Limb (tissue), 2 donors: ENCODE measurements around the gene ANKRD13D.

Source experiments
- DNase-seq, 2 donors: peaks; one replicate each; pipeline ENCODE4 v3.0.0-alpha.2; 2016; ENCODE audit errors: extremely low spot score in 2 of 2

Gene ANKRD13D

GRCh38 chr11:67273260-67273990, 15.7 kb upstream of the ANKRD13D start:
- DNase-seq = no peak

DNA sequence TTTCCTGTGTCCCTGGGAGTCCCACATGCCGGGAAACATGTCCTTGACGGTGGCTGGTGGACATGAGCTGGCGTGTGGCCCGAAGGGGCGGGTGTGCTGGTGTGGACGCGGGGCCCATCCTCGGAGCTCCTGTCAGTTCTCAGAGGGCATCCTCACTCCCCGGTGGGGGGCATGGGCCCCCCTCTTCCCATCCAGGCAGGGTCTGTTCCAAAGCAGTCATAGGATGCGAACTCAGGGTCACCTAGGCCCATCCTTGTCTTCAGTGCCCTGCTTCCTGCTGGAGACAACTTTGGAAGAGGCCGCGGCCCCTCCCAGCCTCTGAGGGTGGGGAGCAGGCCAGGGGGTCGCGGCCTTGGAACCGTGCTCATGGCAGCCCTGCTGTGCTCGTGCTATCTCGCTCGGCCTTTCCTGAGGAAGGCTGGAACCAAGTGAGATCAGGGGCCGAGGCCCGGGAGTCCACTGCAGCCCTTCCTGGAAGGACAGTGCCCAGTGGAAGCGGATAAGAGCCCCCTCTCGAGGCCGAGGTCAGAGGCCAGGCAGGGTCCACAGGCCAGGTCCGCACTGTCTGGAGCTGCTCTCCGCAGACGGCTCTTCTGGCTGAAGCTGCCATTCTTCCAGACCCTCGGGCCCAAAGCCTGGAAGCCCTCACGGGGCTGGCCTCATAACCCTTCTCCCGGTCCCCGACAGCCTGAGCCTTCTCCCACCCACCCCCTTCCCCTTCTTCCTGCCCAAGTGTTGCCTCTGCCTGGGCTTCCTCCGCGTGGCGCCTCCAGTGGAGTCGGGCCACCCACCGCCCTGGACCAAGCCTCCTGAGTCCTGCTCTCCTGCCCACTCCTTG, 14.1 kb upstream of the ANKRD13D start:
- no peak for DNase-seq

DNA sequence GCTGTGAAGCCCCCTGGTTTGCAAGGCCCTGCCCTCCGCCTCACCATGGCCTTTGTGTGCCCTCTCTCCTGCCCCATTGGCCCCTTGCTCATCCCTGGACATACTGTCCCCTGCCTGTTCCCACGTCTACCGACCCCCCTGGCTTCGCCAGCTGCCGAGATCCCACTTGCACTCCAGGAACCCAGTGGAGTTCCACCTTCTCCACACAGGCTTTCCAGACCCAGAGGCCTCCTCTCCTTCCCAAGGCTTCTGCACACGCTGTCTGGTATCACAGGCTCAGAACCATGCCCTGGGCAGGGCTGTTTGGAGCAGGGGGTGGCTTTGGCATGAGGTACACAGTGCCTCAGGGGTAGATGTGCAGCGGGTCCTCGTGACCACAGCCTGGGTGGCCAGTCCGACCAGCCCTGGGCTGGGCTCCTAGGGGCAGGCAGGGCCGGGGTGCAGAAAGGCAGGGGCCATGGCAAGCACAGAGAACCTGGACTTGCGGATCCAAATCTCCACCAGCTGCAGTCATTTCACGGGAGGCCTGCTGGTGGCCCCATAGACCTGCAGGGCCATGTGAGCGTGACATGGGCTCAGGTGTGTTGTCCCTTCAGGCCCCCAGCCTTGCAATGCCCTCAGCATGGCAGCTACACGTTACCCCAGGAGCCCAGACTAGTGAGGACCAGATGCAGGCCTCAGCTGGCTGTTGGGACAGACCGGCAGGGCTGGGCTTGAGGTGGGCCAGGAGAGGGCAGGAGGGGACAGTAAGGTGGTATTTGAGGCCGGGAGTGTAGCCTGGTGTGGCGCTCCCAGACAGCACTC, 13.3 kb upstream of the ANKRD13D start:
- DNase-seq = no peak

DNA sequence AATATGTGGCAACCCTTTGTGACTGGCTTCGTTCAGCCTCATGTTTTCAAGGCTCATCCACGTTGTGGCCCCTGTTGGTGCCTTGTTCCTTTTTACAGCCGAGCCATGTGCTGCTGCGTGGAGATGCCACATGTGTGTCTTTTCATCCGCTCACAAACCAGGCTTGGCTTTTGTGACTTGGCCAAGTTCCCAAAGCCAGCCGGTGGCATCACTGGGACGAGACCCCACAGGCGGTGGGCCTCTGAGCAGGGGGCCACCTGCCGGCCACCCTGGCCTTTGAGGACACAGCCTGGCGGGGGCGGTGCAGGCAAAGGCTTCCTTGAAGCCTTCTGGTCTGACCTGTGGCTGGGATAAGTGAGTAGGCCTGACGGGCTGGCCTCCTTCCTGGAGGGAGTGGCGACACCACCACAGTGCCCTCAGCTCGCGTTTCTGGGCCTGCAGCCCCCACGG, 12.3 kb upstream of the ANKRD13D start:
- DNase-seq = peak in 1 of 2 donors; percentile 55

DNA sequence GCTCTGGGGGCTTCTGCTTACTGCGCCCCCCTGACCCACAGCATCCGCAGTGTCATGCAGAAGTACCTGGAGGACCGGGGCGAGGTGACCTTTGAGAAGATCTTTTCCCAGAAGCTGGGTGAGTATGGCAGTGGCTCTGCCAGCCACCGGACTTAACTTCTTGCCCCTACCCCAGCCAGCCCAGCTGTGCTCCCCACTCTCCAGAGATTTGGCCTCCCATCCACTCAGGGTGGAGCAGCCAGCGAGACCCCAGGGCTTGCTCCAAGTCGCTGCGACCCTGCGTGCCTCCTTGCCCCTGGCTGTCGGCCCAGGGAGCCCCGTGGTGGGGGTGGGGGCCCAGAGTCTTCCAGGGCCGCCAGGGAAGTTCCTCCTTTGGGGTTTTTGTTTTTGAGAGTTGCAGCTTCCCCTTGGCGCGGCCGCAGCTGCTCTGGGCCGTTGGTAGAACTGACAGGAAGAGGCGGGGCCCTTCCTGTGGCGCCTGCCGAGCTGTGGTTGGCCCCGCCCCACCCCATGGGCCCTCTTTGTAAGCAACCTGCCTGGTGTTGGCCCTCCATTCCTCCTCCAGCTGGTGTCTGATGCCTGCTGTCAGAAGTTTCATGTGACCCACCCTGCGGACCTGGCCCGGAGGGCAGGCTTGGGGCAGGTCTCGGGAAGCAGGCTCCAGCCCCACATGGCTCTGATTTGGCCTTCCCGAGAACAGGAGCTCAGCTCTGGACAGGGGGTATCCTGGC, 11.7 kb upstream of the ANKRD13D start:
- peak; percentile 81 to 85 for DNase-seq

- no peak for DNase-seq
These were observed 10.8 kb upstream of the ANKRD13D start for GRCh38 chr11:67278135-67278938.

DNA sequence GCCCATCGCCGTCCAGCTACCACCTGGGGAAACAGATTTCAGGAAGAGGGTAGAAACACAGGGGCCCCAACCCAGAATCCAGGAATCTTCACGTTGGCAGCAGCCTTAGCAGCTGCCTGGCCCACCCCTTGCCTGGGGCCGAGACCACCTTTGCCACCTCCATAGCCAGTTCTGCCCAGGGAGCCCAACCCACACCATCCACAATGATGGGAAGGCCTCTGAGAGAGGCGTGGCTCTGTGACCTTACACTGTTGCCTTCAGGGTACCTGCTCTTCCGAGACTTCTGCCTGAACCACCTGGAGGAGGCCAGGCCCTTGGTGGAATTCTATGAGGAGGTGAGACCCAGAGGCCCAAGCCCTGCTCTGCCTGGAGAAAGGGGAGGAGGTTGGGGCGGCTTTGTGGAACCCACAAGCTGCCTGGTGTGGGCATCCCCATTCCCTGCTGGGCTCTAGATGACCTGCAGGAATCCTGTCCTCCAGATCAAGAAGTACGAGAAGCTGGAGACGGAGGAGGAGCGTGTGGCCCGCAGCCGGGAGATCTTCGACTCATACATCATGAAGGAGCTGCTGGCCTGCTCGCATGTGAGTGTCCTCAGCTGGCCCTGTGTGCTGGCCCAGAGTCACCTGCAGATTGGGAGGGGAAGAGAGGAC, 10.0 kb upstream of the ANKRD13D start:
- DNase-seq = no peak

DNA sequence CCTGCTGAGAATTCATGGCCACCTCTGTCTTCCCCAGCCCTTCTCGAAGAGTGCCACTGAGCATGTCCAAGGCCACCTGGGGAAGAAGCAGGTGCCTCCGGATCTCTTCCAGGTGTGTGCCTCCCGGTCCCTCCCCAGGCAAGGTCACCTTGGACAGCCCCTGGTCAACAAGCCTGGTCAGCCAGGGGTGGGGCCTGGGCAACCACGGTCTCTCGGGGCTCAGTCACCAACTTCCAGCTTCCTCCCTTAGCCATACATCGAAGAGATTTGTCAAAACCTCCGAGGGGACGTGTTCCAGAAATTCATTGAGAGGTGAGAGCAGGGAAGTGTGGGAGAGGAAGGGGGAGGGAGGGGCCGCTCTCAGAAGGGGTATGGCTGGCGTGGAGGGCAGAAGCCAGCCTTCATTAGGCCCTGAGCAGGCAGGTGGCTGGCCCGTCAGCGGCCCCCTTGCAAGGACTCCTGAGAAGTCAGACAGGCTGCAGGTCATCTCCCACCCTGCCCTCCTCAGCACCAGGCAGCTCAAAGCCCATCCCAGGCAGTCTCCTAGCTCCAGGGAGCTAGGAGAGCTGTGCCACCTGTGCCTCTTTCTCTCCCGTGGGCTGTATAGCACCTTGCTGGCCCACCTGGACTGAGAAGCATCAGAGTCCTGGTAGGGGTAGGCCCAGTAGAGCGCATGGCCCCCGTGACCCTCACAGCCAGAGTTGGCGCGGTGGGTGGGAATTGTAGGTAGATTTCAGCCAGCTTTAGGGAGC, 9.3 kb upstream of the ANKRD13D start:
- DNase-seq = no peak

DNA sequence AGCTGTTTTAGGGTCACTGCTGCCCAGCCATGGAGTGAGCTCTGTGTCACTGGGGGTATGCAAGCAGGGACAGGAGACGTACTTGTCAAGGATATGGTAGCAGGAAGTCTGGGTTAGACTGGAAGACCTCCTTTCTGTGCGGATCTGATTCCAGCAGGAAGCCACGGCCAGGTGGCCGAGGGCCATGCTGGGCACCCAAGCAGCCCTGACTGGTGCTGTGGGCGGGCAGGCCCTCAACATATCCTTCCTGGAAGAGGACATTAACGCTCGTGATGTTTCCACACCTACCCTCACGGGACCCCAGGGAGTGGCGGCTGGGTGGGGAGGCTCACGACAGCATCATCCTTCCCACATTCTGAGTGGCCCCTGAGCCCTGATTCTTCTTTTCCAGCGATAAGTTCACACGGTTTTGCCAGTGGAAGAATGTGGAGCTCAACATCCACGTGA, 8.7 kb upstream of the ANKRD13D start:
- no peak for DNase-seq

DNA sequence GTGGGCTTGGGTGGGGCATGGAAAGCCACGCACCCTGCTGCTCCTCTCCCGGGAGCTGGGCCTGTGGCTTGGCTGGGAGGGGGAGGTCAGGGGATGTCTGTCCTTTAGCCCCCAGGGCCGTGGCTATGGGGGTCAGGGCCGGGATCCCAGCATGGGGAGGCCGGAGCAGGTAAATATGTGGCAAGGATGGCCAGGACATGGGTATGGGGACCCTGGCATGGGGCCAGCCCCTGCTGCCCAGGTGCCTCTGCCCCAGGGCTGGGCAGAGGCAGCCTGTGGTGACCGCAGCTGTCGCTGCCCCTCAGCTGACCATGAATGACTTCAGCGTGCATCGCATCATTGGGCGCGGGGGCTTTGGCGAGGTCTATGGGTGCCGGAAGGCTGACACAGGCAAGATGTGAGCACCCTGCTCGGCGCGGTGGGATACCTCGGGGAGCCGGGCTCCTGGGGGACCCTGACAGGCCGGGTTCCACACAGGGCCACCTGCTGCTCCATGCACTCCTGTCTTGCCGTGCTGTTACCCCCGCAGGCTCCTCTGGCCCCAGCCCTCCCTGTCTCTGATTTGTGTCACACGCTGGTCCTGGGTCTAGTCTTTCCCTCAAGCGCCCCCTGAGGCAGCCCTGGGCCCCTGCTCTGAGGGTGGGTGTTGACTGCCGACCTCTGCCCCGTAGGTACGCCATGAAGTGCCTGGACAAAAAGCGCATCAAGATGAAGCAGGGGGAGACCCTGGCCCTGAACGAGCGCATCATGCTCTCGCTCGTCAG, 8.1 kb upstream of the ANKRD13D start:
- DNase-seq = no peak

GRCh38 chr11:67281552-67282150, 7.5 kb upstream of the ANKRD13D start:
- no peak for DNase-seq

- no peak for DNase-seq
These were observed 6.8 kb upstream of the ANKRD13D start for GRCh38 chr11:67282155-67282875.

GRCh38 chr11:67282876-67283371, 6.2 kb upstream of the ANKRD13D start:
- DNase-seq = no peak

DNA sequence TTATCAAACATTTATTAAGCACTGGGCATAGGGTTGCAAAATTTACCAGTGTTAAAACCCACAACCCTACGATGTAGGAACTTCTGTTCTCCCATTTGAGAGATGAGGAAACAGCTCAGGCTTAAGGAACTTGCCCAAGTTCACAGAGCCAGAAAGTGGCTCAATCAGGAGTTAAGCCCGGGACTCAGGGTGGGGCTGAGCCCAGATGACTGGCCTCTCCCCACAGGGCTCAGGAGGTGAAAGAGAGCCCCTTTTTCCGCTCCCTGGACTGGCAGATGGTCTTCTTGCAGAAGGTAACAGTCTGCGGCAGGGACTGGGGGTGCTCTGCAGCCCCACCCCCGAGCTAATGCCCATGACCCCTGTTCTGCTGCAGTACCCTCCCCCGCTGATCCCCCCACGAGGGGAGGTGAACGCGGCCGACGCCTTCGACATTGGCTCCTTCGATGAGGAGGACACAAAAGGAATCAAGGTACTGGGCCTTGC, 5.6 kb upstream of the ANKRD13D start:
- DNase-seq = no peak

DNA sequence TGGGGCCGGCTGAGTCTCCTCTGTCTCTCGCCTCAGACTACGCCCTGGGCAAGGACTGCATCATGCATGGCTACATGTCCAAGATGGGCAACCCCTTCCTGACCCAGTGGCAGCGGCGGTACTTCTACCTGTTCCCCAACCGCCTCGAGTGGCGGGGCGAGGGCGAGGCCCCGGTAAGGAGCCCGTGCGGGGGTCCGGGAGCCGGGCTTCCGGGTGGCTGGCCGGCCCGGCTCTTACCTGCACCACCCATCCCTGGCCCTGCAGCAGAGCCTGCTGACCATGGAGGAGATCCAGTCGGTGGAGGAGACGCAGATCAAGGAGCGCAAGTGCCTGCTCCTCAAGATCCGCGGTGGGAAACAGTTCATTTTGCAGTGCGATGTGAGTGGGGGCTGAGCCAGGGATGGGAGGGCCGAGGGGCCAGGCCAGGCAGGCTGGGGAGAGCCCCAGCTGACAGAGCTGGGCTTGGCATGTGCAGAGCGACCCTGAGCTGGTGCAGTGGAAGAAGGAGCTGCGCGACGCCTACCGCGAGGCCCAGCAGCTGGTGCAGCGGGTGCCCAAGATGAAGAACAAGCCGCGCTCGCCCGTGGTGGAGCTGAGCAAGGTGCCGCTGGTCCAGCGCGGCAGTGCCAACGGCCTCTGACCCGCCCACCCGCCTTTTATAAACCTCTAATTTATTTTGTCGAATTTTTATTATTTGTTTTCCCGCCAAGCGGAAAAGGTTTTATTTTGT, 4.1 kb upstream of the ANKRD13D start:
- no peak for DNase-seq
